Endothelial cell (in vitro differentiated cells): ENCODE data around the gene FNIP2. TPM values are rescaled to one million over a fixed set of nuclear protein-coding genes. Genes with fewer than 3 reads are reported as not detected.

Experiments used
- DNase-seq: peaks from one replicate; pipeline ENCODE4 v3.0.0; 2021; ENCODE audit warnings: low spot score
- H3K27ac Mint-ChIP-seq: one replicate; pipeline ENCODE4 v1.8.0; 2021; ENCODE audit warnings: mixed read lengths, inconsistent platforms; ENCODE audit not compliant: unreplicated experiment
- H3K27me3 Mint-ChIP-seq: one replicate; pipeline ENCODE4 v1.8.0; 2021; ENCODE audit warnings: mild to moderate bottlenecking, moderate library complexity, mixed read lengths, inconsistent platforms; ENCODE audit not compliant: unreplicated experiment
- H3K36me3 Mint-ChIP-seq: one replicate; pipeline ENCODE4 v1.8.0; 2021; ENCODE audit warnings: mild to moderate bottlenecking, low read depth, mixed read lengths, inconsistent platforms; ENCODE audit not compliant: unreplicated experiment
- H3K4me1 Mint-ChIP-seq: one replicate; pipeline ENCODE4 v1.8.0; 2021; ENCODE audit warnings: mild to moderate bottlenecking, mixed read lengths, inconsistent platforms; ENCODE audit not compliant: unreplicated experiment
- H3K4me3 Mint-ChIP-seq: one replicate; pipeline ENCODE4 v1.8.0; 2021; ENCODE audit warnings: mild to moderate bottlenecking, mixed read lengths, inconsistent platforms; ENCODE audit not compliant: unreplicated experiment
- H3K9me3 Mint-ChIP-seq: one replicate; pipeline ENCODE4 v1.8.0; 2021; ENCODE audit warnings: mixed read lengths, inconsistent platforms; ENCODE audit not compliant: unreplicated experiment
- CTCF ChIP-seq: fragments of 200-600 bp; sonication (generic); IDR thresholded peaks from one replicate; pipeline ENCODE4 v1.5.0; 2021; ENCODE audit warnings: antibody characterized with exemption; ENCODE audit not compliant: unreplicated experiment
- total RNA-seq: library from RNA; stranded (reverse); fragmentation: NEBNext Ultra II Directional; extraction: Animal tissue kit (Norgen Biotek cat#: 25700); gene quantifications from one replicate; pipeline ENCODE4 v1.2.1, GENCODE V29; 2021; ENCODE audit not compliant: unreplicated experiment

FNIP2 gene
- total RNA-seq, 1 donor from 2014 or later: 34.3 TPM

GRCh38 chr4:158814207-158814606 is 45.4 kb downstream of the FNIP2 start:
- TF ChIP-seq CTCF: no peak
- Mint-ChIP-seq H3K27me3 (no peaks in the 10 kb centered on the region), H3K36me3 (no peaks in the 10 kb centered on the region), H3K4me3 (no peak overlapping the region), H3K4me1 (peaks cover 39% of the 10 kb centered on the region), H3K9me3 (no peaks in the 10 kb centered on the region), H3K27ac (no peak overlapping the region)
- DNase-seq: no peak

GRCh38 chr4:158814636-158815330 is 46.0 kb downstream of the FNIP2 start:
- H3K9me3 Mint-ChIP-seq: no peaks in the 10 kb centered on the region
- no peaks in the 10 kb centered on the region for H3K27me3 Mint-ChIP-seq
- no peak overlapping the region for H3K27ac Mint-ChIP-seq
- no peak for DNase-seq
- peaks cover 35% of the 10 kb centered on the region for H3K4me1 Mint-ChIP-seq
- H3K36me3 Mint-ChIP-seq: no peaks in the 10 kb centered on the region
- TF ChIP-seq CTCF: no peak
- H3K4me3 Mint-ChIP-seq: no peak overlapping the region

- Mint-ChIP-seq H3K27me3 (peaks cover 1% of the 10 kb centered on the region), H3K9me3 (no peaks in the 10 kb centered on the region), H3K27ac (no peak overlapping the region), H3K4me3 (no peak overlapping the region), H3K36me3 (no peaks in the 10 kb centered on the region), H3K4me1 (peaks cover 30% of the 10 kb centered on the region)
- no peak for TF ChIP-seq CTCF
- DNase-seq: no peak
These were observed 48.1 kb downstream of the FNIP2 start for GRCh38 chr4:158816955-158817354.

- peaks cover 1% of the 10 kb centered on the region for H3K27me3 Mint-ChIP-seq
- DNase-seq: no peak
- H3K4me1 Mint-ChIP-seq: peaks cover 25% of the 10 kb centered on the region
- H3K27ac Mint-ChIP-seq: no peak overlapping the region
- H3K36me3 Mint-ChIP-seq: no peaks in the 10 kb centered on the region
- no peak for TF ChIP-seq CTCF
- no peak overlapping the region for H3K4me3 Mint-ChIP-seq
- H3K9me3 Mint-ChIP-seq: no peaks in the 10 kb centered on the region
These were observed 48.9 kb downstream of the FNIP2 start for GRCh38 chr4:158817562-158818296.

- no peak overlapping the region for H3K4me3 Mint-ChIP-seq
- H3K36me3 Mint-ChIP-seq: no peaks in the 10 kb centered on the region
- DNase-seq: no peak
- H3K4me1 Mint-ChIP-seq: peaks cover 23% of the 10 kb centered on the region
- peaks cover 1% of the 10 kb centered on the region for H3K27me3 Mint-ChIP-seq
- TF ChIP-seq CTCF: no peak
- H3K27ac Mint-ChIP-seq: no peak overlapping the region
- no peaks in the 10 kb centered on the region for H3K9me3 Mint-ChIP-seq
These were observed 49.8 kb downstream of the FNIP2 start for GRCh38 chr4:158818560-158819140.
